Measurements from ENCODE around the gene PHB1.

PHB1 gene

DNA sequence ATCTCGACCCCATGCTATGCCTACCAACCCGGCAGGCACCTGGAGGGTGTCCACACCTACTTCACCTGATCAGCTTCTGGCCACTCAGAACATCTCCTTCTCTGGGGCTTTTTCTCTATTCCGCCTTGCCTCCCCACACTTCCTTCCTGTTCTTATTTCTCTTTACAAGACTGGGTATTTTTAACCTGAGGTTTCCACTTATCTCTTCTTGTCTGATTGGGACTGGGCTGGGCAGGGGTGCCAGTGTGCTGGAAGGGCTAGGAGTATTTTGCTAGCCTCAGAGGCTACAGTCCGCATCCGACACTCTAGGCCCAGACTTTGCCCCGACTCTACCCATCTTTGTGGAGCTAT, 26.4 kb downstream of the PHB1 start:
- Histone ChIP-seq H3K27me3 (ENCODE audit: control insufficient read depth, insufficient read depth, low read length) (no peaks in the 10 kb centered on the region), H3K9me3 (ENCODE audit: control insufficient read depth, insufficient read depth, low read length) (no peaks in the 10 kb centered on the region), H3K9ac (ENCODE audit: low read depth, low read length) (no peak overlapping the region), H3K4me3 (ENCODE audit: low read depth, low read length) (no peak overlapping the region), H3K36me3 (ENCODE audit: control insufficient read depth, insufficient read depth, low read length) (no peaks in the 10 kb centered on the region), H3K27ac (ENCODE audit: low read depth, low read length) (no peak overlapping the region), H3K4me1 (ENCODE audit: control insufficient read depth, insufficient read depth, low read length) (no peaks in the 10 kb centered on the region)

DNA sequence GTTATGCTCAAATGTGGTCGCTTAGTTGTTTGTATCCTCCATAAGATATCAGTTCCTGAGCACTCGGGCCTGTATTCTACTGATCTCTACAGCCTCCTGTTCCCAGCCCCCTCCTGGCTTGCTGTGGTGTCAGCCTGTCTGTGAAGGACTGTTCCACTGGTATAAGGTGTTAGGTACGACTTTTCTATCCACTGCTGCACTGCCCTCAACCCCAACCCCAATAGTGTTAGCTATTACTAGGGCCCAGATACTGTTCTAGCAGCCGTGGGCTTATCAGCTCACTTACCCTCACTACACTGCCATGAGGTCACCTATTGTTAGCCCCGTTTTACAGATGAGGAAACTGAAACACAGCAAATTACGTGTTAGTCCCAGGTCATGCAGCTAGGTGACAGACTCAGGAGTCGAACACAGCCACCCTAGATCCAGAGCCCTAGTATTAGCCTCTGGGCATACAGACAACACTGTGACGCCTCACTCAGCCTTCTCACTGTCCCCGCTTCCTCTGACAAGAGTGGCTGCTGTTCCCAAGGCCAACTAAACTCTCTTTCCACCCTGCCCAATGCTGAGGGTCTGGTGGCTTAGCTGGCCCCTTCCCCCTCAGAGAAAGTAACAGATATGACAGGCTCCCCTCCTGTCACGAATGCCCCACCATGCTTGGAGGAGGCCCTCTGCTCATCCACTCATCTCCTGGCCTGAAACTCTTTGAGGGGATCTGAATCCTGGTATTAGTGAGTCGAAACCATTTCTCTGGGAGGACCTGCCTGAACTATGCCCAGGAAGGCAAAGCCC, 27.0 kb downstream of the PHB1 start:
- no peak overlapping the region for H3K27ac ChIP-seq (ENCODE audit: low read depth, low read length)
- no peak overlapping the region for H3K4me3 ChIP-seq (ENCODE audit: low read depth, low read length)
- no peaks in the 10 kb centered on the region for H3K4me1 ChIP-seq (ENCODE audit: control insufficient read depth, insufficient read depth, low read length)
- no peaks in the 10 kb centered on the region for H3K36me3 ChIP-seq (ENCODE audit: control insufficient read depth, insufficient read depth, low read length)
- H3K27me3 ChIP-seq (ENCODE audit: control insufficient read depth, insufficient read depth, low read length) = no peaks in the 10 kb centered on the region
- H3K9ac ChIP-seq (ENCODE audit: low read depth, low read length) = no peak overlapping the region
- H3K9me3 ChIP-seq (ENCODE audit: control insufficient read depth, insufficient read depth, low read length) = no peaks in the 10 kb centered on the region

DNA sequence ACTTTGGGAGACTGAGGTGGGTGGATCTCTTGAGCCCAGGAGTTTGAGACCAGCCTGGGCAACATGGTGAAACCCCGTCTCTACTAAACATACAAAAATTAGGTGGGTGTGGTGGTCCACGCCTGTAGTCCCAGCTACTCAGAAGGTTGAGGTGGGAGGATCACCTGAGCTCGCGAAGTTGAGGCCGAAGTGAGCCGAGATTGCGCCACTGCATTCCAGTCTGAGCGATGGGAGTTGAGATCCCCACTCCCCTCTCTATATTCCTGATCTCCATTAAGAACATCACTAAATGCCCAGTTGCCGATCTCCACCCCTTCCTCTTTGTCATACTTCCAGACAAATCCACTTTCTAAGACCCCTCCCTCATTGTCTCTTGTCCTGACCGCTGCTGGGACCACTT, 28.3 kb downstream of the PHB1 start:
- no peak overlapping the region for H3K9ac ChIP-seq (ENCODE audit: low read depth, low read length)
- no peaks in the 10 kb centered on the region for H3K4me1 ChIP-seq (ENCODE audit: control insufficient read depth, insufficient read depth, low read length)
- H3K27me3 ChIP-seq (ENCODE audit: control insufficient read depth, insufficient read depth, low read length) = no peaks in the 10 kb centered on the region
- H3K27ac ChIP-seq (ENCODE audit: low read depth, low read length) = no peak overlapping the region
- H3K4me3 ChIP-seq (ENCODE audit: low read depth, low read length) = no peak overlapping the region
- H3K9me3 ChIP-seq (ENCODE audit: control insufficient read depth, insufficient read depth, low read length) = no peaks in the 10 kb centered on the region
- H3K36me3 ChIP-seq (ENCODE audit: control insufficient read depth, insufficient read depth, low read length) = no peaks in the 10 kb centered on the region

DNA sequence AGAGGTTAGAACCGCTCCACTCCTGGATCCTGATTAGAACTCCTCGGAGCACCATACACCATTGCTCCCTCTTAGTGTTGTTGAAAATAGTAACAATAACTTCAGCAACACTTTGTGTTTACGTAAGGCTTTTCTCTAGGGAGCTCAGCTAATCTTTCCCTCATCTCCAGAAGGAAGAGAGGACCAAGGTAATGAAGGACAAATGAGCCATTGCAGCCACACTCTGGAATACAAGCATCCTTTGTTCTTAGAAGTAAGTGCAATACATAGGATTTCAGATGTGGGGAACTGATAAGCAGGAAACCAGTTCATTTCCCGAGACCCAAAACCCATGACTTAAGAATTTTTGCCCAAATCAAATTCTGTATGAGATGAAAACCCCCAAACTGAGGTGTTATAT, 29.7 kb downstream of the PHB1 start:
- no peak overlapping the region for H3K9ac ChIP-seq (ENCODE audit: low read depth, low read length)
- H3K4me3 ChIP-seq (ENCODE audit: low read depth, low read length) = no peak overlapping the region
- no peaks in the 10 kb centered on the region for H3K36me3 ChIP-seq (ENCODE audit: control insufficient read depth, insufficient read depth, low read length)
- H3K9me3 ChIP-seq (ENCODE audit: control insufficient read depth, insufficient read depth, low read length) = no peaks in the 10 kb centered on the region
- no peak overlapping the region for H3K27ac ChIP-seq (ENCODE audit: low read depth, low read length)
- H3K4me1 ChIP-seq (ENCODE audit: control insufficient read depth, insufficient read depth, low read length) = no peaks in the 10 kb centered on the region
- no peaks in the 10 kb centered on the region for H3K27me3 ChIP-seq (ENCODE audit: control insufficient read depth, insufficient read depth, low read length)

DNA sequence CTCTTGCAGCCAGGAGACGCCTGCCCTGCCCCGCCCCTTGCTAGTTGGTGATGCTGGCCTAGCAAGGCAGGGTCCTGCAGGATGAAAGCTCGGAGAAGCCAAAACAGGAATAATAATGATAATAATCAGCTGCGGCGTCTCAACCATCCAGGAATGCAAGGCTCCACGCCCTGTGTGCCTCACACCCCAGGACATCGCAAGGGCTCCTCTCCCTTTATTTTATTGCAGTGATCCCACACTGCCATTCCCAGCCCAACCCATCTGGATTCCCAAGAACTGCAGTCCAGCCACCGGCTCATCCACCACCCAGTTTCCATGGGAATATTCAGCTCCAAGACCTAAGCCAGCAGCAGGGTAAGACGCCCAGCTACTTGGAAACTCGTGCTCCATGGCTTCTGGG, 31.6 kb downstream of the PHB1 start:
- H3K4me1 ChIP-seq (ENCODE audit: control insufficient read depth, insufficient read depth, low read length) = no peaks in the 10 kb centered on the region
- no peaks in the 10 kb centered on the region for H3K27me3 ChIP-seq (ENCODE audit: control insufficient read depth, insufficient read depth, low read length)
- no peak overlapping the region for H3K27ac ChIP-seq (ENCODE audit: low read depth, low read length)
- H3K4me3 ChIP-seq (ENCODE audit: low read depth, low read length) = no peak overlapping the region
- no peaks in the 10 kb centered on the region for H3K36me3 ChIP-seq (ENCODE audit: control insufficient read depth, insufficient read depth, low read length)
- H3K9me3 ChIP-seq (ENCODE audit: control insufficient read depth, insufficient read depth, low read length) = no peaks in the 10 kb centered on the region
- no peak overlapping the region for H3K9ac ChIP-seq (ENCODE audit: low read depth, low read length)

DNA sequence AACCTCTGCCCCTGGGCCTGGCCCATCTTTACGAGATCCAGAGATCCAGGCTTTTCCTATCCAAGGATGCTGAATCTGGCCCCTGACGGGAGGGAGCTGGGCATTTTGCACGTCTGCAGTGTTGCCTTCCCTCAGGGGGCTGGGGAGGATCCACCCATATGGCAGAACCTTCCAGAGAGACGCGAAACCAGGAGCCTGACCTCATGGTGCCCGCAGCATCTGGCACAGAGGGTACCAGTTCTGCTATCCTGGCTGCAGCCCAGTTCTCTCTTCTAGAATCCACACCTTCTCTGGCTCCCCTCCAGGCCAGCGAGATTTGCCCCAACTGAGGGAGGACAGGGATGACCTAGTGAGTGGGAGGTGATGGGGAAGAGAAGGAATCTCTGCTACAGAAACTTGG, 32.1 kb downstream of the PHB1 start:
- Histone ChIP-seq H3K9ac (ENCODE audit: low read depth, low read length) (no peak overlapping the region), H3K4me3 (ENCODE audit: low read depth, low read length) (no peak overlapping the region), H3K27ac (ENCODE audit: low read depth, low read length) (no peak overlapping the region), H3K36me3 (ENCODE audit: control insufficient read depth, insufficient read depth, low read length) (no peaks in the 10 kb centered on the region), H3K27me3 (ENCODE audit: control insufficient read depth, insufficient read depth, low read length) (no peaks in the 10 kb centered on the region), H3K9me3 (ENCODE audit: control insufficient read depth, insufficient read depth, low read length) (no peaks in the 10 kb centered on the region), H3K4me1 (ENCODE audit: control insufficient read depth, insufficient read depth, low read length) (no peaks in the 10 kb centered on the region)

DNA sequence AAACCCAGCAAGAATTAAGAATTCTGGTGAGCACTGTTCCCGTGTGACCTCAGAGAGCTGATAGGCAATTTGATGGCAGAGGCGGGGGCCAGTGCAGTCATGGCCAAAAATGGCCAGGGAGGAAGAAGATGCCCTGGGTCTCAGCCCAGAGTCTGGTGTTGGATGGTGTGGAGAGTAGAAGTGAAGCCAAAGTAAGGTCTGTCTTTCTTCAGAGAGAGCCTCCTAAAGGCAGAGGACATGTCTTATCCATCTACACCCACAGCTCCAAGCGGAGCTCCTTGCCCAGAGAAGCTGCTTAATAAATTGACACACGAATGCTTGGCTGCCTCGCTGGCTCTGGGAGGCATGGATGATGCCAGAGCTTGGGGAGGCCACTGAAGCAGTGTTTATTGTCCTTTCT, 32.9 kb downstream of the PHB1 start:
- no peak overlapping the region for H3K27ac ChIP-seq (ENCODE audit: low read depth, low read length)
- H3K9ac ChIP-seq (ENCODE audit: low read depth, low read length) = no peak overlapping the region
- H3K9me3 ChIP-seq (ENCODE audit: control insufficient read depth, insufficient read depth, low read length) = no peaks in the 10 kb centered on the region
- H3K27me3 ChIP-seq (ENCODE audit: control insufficient read depth, insufficient read depth, low read length) = no peaks in the 10 kb centered on the region
- no peak overlapping the region for H3K4me3 ChIP-seq (ENCODE audit: low read depth, low read length)
- H3K36me3 ChIP-seq (ENCODE audit: control insufficient read depth, insufficient read depth, low read length) = no peaks in the 10 kb centered on the region
- peaks cover 3% of the 10 kb centered on the region for H3K4me1 ChIP-seq (ENCODE audit: control insufficient read depth, insufficient read depth, low read length)

DNA sequence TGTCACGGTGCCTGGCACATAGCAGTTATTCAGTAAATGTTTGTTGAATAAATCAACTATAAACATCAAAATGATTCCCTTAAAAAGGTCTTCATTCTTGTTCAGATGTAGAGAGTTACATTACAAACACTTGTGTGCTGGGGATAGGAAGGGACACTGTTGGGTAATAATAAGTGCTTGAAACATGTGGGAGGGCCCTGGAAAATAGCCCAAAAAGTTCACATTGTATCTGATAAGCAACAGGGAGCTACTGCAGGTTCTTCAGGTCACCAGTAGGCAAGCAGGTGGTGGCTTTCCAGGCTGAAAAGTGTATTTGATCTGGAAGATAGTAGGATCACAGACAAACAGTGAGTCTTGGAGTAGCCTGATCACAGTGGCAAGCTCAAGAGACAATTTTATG, 33.6 kb downstream of the PHB1 start:
- Histone ChIP-seq H3K9ac (ENCODE audit: low read depth, low read length) (no peak overlapping the region), H3K4me3 (ENCODE audit: low read depth, low read length) (no peak overlapping the region), H3K4me1 (ENCODE audit: control insufficient read depth, insufficient read depth, low read length) (peaks cover 8% of the 10 kb centered on the region), H3K36me3 (ENCODE audit: control insufficient read depth, insufficient read depth, low read length) (no peaks in the 10 kb centered on the region), H3K27ac (ENCODE audit: low read depth, low read length) (no peak overlapping the region), H3K9me3 (ENCODE audit: control insufficient read depth, insufficient read depth, low read length) (no peaks in the 10 kb centered on the region), H3K27me3 (ENCODE audit: control insufficient read depth, insufficient read depth, low read length) (no peaks in the 10 kb centered on the region)

DNA sequence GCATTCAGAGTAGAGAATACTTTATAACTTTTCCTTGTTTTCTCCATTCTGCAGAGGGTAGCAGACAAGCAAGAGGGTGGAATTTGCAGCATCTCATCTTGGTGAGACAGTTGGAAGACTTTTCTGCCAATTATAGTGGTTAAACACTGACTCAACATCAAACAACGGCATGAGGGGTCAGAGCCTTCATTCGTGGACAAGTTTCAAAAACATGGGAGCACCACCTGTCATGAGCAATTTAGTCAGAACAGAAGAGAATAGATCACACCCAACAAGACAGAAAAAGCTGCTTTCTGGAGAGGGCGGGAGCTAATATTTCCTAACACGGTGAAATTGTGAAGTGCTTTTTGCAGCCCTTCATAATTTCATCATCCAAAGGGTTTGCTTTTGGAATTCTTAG, 34.8 kb downstream of the PHB1 start:
- H3K27ac ChIP-seq (ENCODE audit: low read depth, low read length) = no peak overlapping the region
- H3K9me3 ChIP-seq (ENCODE audit: control insufficient read depth, insufficient read depth, low read length) = no peaks in the 10 kb centered on the region
- no peak overlapping the region for H3K9ac ChIP-seq (ENCODE audit: low read depth, low read length)
- H3K27me3 ChIP-seq (ENCODE audit: control insufficient read depth, insufficient read depth, low read length) = no peaks in the 10 kb centered on the region
- H3K36me3 ChIP-seq (ENCODE audit: control insufficient read depth, insufficient read depth, low read length) = no peaks in the 10 kb centered on the region
- peaks cover 8% of the 10 kb centered on the region for H3K4me1 ChIP-seq (ENCODE audit: control insufficient read depth, insufficient read depth, low read length)
- no peak overlapping the region for H3K4me3 ChIP-seq (ENCODE audit: low read depth, low read length)

DNA sequence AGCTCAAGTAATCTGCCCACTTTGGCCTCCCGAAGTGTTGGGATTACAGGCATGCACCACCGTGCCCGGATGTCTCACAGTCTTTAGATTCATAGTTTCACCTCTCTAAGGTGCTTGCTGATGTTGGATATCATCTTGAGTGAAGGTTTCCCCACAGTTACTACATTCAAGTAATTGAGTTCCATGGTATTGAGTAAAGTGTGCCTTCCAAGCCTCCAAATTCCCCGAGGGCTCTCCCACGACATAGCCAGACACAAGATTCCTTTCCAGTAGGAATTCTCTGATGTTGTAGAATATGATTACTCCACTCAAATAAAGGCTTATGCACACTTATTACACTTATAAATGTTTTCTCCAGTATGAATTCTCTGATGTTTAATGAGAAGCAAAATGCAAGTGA, 36.4 kb downstream of the PHB1 start:
- no peak overlapping the region for H3K9ac ChIP-seq (ENCODE audit: low read depth, low read length)
- H3K27me3 ChIP-seq (ENCODE audit: control insufficient read depth, insufficient read depth, low read length) = no peaks in the 10 kb centered on the region
- H3K9me3 ChIP-seq (ENCODE audit: control insufficient read depth, insufficient read depth, low read length) = no peaks in the 10 kb centered on the region
- no peak overlapping the region for H3K27ac ChIP-seq (ENCODE audit: low read depth, low read length)
- no peaks in the 10 kb centered on the region for H3K36me3 ChIP-seq (ENCODE audit: control insufficient read depth, insufficient read depth, low read length)
- peaks cover 8% of the 10 kb centered on the region for H3K4me1 ChIP-seq (ENCODE audit: control insufficient read depth, insufficient read depth, low read length)
- H3K4me3 ChIP-seq (ENCODE audit: low read depth, low read length) = no peak overlapping the region

DNA sequence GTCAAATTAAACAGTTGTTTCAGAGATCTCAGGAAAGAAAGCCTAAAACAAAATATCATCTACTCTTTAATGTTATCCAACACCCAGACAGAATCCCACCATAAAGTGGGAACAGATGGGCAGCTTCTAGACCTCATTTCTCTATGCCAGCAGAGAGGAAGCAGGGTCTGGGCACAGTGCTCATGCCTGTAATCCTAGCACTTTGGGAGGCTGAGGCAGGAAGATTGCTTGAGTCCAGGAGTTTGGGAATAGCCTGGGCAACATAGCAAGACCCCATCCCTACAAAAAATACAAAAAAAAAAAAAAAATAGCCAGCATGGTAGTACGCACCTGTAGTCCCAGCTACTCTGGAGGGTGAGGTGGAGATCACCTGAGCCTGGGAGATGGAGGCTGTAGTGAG, 39.1 kb downstream of the PHB1 start:
- peaks cover 18% of the 10 kb centered on the region for H3K4me1 ChIP-seq (ENCODE audit: control insufficient read depth, insufficient read depth, low read length)
- H3K27me3 ChIP-seq (ENCODE audit: control insufficient read depth, insufficient read depth, low read length) = no peaks in the 10 kb centered on the region
- H3K9ac ChIP-seq (ENCODE audit: low read depth, low read length) = no peak overlapping the region
- H3K4me3 ChIP-seq (ENCODE audit: low read depth, low read length) = no peak overlapping the region
- H3K36me3 ChIP-seq (ENCODE audit: control insufficient read depth, insufficient read depth, low read length) = no peaks in the 10 kb centered on the region
- no peaks in the 10 kb centered on the region for H3K9me3 ChIP-seq (ENCODE audit: control insufficient read depth, insufficient read depth, low read length)
- H3K27ac ChIP-seq (ENCODE audit: low read depth, low read length) = no peak overlapping the region

DNA sequence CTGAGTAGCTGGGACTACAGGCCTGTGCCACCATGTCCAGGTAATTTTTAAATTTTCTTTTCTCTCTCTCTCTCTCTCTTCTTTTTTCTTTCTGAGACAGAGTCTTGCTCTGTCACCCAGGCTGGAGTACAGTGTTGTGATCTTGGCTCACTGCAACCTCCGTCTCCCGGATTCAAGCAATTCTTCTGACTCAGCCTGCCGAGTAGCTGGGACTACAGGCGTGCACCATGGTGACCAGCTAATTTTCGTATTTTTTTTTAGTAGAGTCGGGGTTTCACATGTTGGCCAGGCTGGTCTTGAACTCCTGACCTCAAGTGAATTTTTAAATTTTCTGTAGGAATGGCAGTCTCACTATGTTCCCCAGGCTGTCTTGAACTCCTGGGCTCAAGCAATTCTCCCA, 41.6 kb downstream of the PHB1 start:
- no peak overlapping the region for H3K9ac ChIP-seq (ENCODE audit: low read depth, low read length)

More for the DNA sequence above, 41.6 kb downstream of the PHB1 start:
- no peaks in the 10 kb centered on the region for H3K36me3 ChIP-seq (ENCODE audit: control insufficient read depth, insufficient read depth, low read length)
- H3K4me1 ChIP-seq (ENCODE audit: control insufficient read depth, insufficient read depth, low read length) = peaks cover 28% of the 10 kb centered on the region
- no peak overlapping the region for H3K27ac ChIP-seq (ENCODE audit: low read depth, low read length)
- no peak overlapping the region for H3K4me3 ChIP-seq (ENCODE audit: low read depth, low read length)
- no peaks in the 10 kb centered on the region for H3K9me3 ChIP-seq (ENCODE audit: control insufficient read depth, insufficient read depth, low read length)
- no peaks in the 10 kb centered on the region for H3K27me3 ChIP-seq (ENCODE audit: control insufficient read depth, insufficient read depth, low read length)
